Measurements from ENCODE around the gene TCF12. TPM values are rescaled to one million over a fixed set of nuclear protein-coding genes. Genes with fewer than 3 reads are reported as not detected.
"Not testable (repeated sequence)": the region's sequence is repeated elsewhere in the genome, so short reads cannot be mapped to it uniquely, and the experiment has no call there.

The TCF12 gene
- total RNA-seq, 1 experiment from 2014 or later = 189 TPM

DNA sequence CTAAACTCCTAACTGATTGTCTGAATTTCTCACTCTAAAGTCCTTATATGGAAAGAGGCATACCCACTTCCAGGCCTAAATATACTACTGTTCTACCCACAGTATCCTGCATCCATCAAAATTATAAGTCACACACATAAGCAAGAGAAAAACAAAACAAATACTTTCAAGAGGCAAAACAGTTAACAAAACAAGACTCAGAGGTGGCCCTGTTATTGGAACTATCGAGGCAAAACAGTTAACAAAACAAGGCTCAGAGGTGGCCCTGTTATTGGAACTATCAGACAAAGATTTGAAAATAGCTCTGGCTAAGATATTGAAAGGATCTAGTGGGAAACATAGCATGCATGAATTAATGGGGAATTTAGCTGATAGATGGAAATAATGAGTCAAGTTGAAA, 233.7 kb downstream of the TCF12 start:
- Histone ChIP-seq H3K9me2 (replicated peaks; ENCODE audit: insufficient read depth, low read length) (no peaks in the 10 kb centered on the region), H3K4me1 (ENCODE audit: low read length) (peaks cover 10% of the 10 kb centered on the region), H3K4me3 (ENCODE audit: low read length) (no peak overlapping the region), H3K79me2 (ENCODE audit: low read length) (peaks cover 46% of the 10 kb centered on the region), H4K20me1 (ENCODE audit: insufficient read depth, low read depth, low read length) (no peaks in the 10 kb centered on the region), H3K27me3 (ENCODE audit: low read length) (no peaks in the 10 kb centered on the region), H3K27ac (ENCODE audit: low read length) (no peak overlapping the region), H3K4me2 (ENCODE audit: low read depth, low read length, poor library complexity, severe bottlenecking) (no peak overlapping the region), H3K9me3 (ENCODE audit: low read length) (no peaks in the 10 kb centered on the region), H3K36me3 (ENCODE audit: insufficient read depth, low read length) (peaks cover 4% of the 10 kb centered on the region), H2AFZ (ENCODE audit: low read length) (no peak overlapping the region), H3K9ac (ENCODE audit: low read length) (no peak overlapping the region)
- DNase-seq = no peak

DNA sequence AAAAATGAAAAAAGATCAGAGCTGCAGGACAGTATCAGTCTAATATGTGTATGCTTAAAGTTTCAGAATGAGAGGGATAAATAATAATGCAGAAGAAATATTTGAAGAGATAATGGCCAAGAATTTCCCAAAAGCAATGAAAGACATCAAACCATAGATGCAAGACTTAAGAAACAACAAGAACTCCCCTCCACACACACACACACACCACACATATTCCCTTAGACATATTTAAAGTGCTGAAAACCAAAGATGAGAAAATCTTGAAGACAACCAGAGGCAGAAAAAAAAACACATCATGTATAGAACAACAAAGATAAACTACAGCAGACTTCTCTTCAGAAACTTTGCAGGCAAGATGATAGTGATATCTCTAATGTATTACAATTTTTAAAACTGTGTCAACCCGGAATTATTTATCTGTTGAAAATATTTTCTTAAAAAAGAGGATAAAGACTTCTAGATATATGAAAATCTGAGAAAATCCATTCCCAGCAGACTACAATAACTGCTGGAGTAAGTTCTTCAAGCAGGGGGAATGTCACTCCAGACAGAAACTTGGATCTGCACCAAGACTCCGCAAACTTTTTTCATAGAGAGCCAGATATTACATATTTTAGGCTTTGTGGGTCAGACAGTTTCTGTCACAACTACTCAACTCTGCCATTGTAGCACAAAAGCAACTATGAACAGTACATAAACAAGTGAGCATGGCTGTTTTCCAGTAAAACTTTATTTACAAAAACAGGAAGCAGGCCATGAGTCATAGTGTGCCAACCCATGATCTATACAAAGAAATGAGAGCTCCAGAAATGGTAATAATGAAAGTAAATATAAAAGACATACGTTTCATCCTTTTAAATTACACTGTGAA, 234.5 kb downstream of the TCF12 start:
- no peaks in the 10 kb centered on the region for H3K9me3 ChIP-seq (ENCODE audit: low read length)
- no peak for DNase-seq
- no peaks in the 10 kb centered on the region for H4K20me1 ChIP-seq (ENCODE audit: insufficient read depth, low read depth, low read length)
- no peak overlapping the region for H3K4me3 ChIP-seq (ENCODE audit: low read length)
- H3K27ac ChIP-seq (ENCODE audit: low read length) = no peak overlapping the region
- no peak overlapping the region for H3K4me2 ChIP-seq (ENCODE audit: low read depth, low read length, poor library complexity, severe bottlenecking)
- no peaks in the 10 kb centered on the region for H3K27me3 ChIP-seq (ENCODE audit: low read length)
- H3K9ac ChIP-seq (ENCODE audit: low read length) = no peak overlapping the region
- H3K4me1 ChIP-seq (ENCODE audit: low read length) = peaks cover 4% of the 10 kb centered on the region
- no peak overlapping the region for H2AFZ ChIP-seq (ENCODE audit: low read length)
- no peaks in the 10 kb centered on the region for H3K9me2 ChIP-seq (replicated peaks; ENCODE audit: insufficient read depth, low read length)
- H3K36me3 ChIP-seq (ENCODE audit: insufficient read depth, low read length) = peaks cover 4% of the 10 kb centered on the region
- peaks cover 43% of the 10 kb centered on the region for H3K79me2 ChIP-seq (ENCODE audit: low read length)

DNA sequence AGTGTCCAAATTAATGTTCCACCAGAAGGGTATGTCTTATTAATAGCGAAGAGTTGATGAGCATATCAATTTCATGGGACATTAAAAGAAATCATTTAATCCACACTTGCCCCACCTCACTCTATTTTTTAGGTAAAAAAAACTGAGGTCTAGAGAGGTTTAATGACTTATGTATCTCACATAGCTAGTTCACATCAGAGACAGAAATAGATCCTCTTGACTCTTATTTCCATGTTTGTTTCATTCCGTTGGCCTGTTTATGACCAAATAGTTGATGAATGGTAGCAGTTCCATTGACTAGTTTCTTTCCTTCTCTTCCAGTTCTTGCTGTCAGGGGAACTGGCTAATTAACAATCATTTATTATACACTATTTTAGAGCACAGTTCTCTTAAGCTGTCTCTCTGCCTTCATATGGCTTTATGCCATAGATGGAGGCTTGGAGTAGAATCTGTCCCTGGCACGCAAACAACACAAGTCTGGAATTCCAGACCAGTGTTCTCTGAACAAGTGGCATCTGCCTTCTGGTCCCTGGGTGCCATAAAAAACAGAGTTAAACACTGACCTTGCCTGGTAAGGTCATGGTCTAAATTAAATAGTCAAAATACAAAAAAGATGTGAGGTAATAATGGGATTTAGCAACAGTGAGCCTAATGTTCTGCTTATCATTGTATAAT, 237.9 kb downstream of the TCF12 start:
- Histone ChIP-seq H3K9ac (ENCODE audit: low read length) (no peak overlapping the region), H3K9me3 (ENCODE audit: low read length) (no peaks in the 10 kb centered on the region), H3K36me3 (ENCODE audit: insufficient read depth, low read length) (peaks cover 4% of the 10 kb centered on the region), H3K79me2 (ENCODE audit: low read length) (peaks cover 36% of the 10 kb centered on the region), H3K4me2 (ENCODE audit: low read depth, low read length, poor library complexity, severe bottlenecking) (no peak overlapping the region), H3K4me3 (ENCODE audit: low read length) (no peak overlapping the region), H3K27ac (ENCODE audit: low read length) (no peak overlapping the region), H3K9me2 (replicated peaks; ENCODE audit: insufficient read depth, low read length) (no peaks in the 10 kb centered on the region), H3K27me3 (ENCODE audit: low read length) (no peaks in the 10 kb centered on the region), H2AFZ (ENCODE audit: low read length) (no peak overlapping the region), H3K4me1 (ENCODE audit: low read length) (peaks cover 9% of the 10 kb centered on the region), H4K20me1 (ENCODE audit: insufficient read depth, low read depth, low read length) (no peaks in the 10 kb centered on the region)
- no peak for DNase-seq

DNA sequence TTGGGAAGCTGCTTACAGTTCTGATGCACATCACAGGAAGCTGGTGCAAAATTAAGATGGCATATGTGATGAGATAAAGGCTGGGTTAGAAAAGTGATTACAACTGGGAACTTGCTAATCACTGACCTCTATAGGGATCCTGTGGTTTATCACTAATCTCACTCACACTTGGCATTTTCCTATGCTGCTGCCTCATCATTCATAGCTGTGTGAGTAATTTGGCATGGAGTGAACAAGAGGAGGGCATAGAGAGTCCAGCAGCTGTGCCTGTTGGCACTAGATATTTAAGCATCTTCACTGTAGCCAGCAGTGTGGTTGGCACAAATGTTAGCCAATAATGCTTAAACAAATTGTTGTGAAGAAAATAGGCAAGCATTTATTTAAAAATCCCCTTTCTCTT, 240.1 kb downstream of the TCF12 start:
- no peaks in the 10 kb centered on the region for H3K36me3 ChIP-seq (ENCODE audit: insufficient read depth, low read length)
- H3K4me2 ChIP-seq (ENCODE audit: low read depth, low read length, poor library complexity, severe bottlenecking) = no peak overlapping the region
- H3K9ac ChIP-seq (ENCODE audit: low read length) = no peak overlapping the region
- H4K20me1 ChIP-seq (ENCODE audit: insufficient read depth, low read depth, low read length) = no peaks in the 10 kb centered on the region
- no peaks in the 10 kb centered on the region for H3K9me2 ChIP-seq (replicated peaks; ENCODE audit: insufficient read depth, low read length)
- no peaks in the 10 kb centered on the region for H3K9me3 ChIP-seq (ENCODE audit: low read length)
- no peak overlapping the region for H2AFZ ChIP-seq (ENCODE audit: low read length)
- no peak for DNase-seq
- H3K4me1 ChIP-seq (ENCODE audit: low read length) = peaks cover 9% of the 10 kb centered on the region
- no peak overlapping the region for H3K27ac ChIP-seq (ENCODE audit: low read length)
- H3K79me2 ChIP-seq (ENCODE audit: low read length) = peaks cover 46% of the 10 kb centered on the region
- H3K4me3 ChIP-seq (ENCODE audit: low read length) = no peak overlapping the region
- H3K27me3 ChIP-seq (ENCODE audit: low read length) = no peaks in the 10 kb centered on the region

DNA sequence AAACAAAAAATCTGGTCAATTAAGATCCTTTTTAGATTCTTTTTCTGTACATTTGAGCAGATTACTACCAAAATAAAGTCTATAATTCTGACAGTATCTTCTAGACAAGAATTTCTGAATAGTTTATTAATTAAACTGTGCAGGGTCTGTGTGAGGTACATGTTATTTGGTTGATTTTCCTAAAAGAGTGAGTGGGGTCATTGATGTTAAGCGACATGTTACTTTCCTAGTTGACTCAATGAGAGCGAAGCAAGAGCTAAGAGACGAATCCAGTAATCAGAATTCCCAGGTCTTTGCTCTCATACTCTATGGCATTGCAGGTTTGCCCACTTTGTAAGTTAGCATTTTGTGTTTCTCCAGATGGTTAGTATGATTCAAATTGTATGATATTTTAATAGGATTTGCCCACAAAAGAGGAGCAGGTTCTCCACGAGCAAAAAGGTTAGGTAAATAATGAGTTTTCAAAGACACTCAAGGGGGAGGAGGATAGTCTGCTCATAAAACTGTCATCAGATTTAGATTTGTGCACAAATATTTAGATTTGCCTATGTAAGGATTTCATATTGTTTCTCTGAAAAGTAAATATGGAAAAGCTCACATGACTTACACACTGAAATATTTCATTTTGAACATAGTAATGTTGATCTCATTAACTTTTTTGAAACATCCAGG, 240.7 kb downstream of the TCF12 start:
- no peaks in the 10 kb centered on the region for H3K27me3 ChIP-seq (ENCODE audit: low read length)
- H3K27ac ChIP-seq (ENCODE audit: low read length) = no peak overlapping the region
- no peaks in the 10 kb centered on the region for H3K9me3 ChIP-seq (ENCODE audit: low read length)
- H2AFZ ChIP-seq (ENCODE audit: low read length) = no peak overlapping the region
- no peaks in the 10 kb centered on the region for H4K20me1 ChIP-seq (ENCODE audit: insufficient read depth, low read depth, low read length)
- no peak overlapping the region for H3K4me2 ChIP-seq (ENCODE audit: low read depth, low read length, poor library complexity, severe bottlenecking)
- no peak overlapping the region for H3K4me3 ChIP-seq (ENCODE audit: low read length)
- H3K9ac ChIP-seq (ENCODE audit: low read length) = no peak overlapping the region
- peaks cover 9% of the 10 kb centered on the region for H3K4me1 ChIP-seq (ENCODE audit: low read length)
- H3K79me2 ChIP-seq (ENCODE audit: low read length) = peaks cover 49% of the 10 kb centered on the region
- no peak for DNase-seq
- H3K36me3 ChIP-seq (ENCODE audit: insufficient read depth, low read length) = no peaks in the 10 kb centered on the region
- H3K9me2 ChIP-seq (replicated peaks; ENCODE audit: insufficient read depth, low read length) = no peaks in the 10 kb centered on the region

DNA sequence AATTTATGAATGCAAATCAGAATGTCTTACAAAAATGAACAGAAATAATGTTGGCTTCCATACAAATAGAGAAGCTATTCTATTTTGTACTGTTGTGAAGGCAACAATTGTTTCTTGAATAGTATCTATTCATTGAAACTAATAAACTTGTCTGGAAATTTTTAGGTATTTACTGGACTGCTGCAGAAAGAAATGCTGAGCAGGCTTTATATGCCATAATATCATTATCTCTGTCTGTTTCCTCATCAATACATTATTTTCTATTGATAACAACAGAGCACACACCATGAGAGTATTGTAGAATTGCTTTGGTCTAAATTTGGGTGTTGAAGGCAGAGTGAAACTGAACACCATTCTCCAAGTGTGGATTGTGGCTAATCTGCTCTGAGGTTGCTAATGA, 241.3 kb downstream of the TCF12 start:
- Histone ChIP-seq H4K20me1 (ENCODE audit: insufficient read depth, low read depth, low read length) (no peaks in the 10 kb centered on the region), H3K9me2 (replicated peaks; ENCODE audit: insufficient read depth, low read length) (no peaks in the 10 kb centered on the region), H3K27me3 (ENCODE audit: low read length) (no peaks in the 10 kb centered on the region), H3K4me2 (ENCODE audit: low read depth, low read length, poor library complexity, severe bottlenecking) (no peak overlapping the region), H3K9ac (ENCODE audit: low read length) (no peak overlapping the region), H3K79me2 (ENCODE audit: low read length) (peaks cover 49% of the 10 kb centered on the region), H3K4me3 (ENCODE audit: low read length) (no peak overlapping the region), H3K27ac (ENCODE audit: low read length) (no peak overlapping the region), H3K4me1 (ENCODE audit: low read length) (peaks cover 9% of the 10 kb centered on the region), H3K9me3 (ENCODE audit: low read length) (no peaks in the 10 kb centered on the region), H2AFZ (ENCODE audit: low read length) (no peak overlapping the region), H3K36me3 (ENCODE audit: insufficient read depth, low read length) (no peaks in the 10 kb centered on the region)
- DNase-seq = no peak

DNA sequence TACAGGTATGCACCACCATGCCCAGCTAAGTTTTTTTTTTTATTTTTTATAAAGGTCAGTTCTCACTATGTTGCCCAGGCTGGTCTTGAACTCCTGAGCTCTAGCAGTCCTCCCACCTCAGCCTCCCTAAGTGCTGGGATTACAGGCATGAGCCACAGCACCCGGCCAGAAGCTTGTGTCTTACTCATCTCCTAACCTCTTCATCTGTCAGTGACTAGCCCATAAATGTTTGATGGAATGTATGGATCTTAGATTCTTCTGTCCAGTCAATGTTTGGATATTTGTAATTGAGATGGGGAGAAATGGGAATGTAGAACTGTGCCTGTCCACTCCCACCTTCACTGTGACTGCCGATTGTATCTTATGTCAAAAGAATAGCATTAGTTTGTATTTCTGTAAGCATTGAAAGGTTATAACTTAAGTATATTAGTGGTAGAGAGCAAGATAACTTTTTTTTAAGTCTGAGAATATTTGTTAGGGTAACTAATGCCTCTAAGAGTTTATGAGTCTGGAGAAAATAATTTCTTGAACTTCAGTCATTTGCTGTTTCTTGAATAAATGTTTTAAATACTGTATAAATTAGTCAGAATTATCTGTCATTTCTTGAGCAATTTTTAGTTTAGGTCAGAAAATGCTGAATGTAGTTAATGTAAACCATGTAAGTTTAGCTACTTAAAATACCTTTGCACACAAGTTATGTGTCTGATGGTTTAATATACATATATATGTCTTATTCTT, 242.5 kb downstream of the TCF12 start:
- Histone ChIP-seq H3K9me3 (ENCODE audit: low read length) (no peaks in the 10 kb centered on the region), H3K79me2 (ENCODE audit: low read length) (peaks cover 39% of the 10 kb centered on the region), H4K20me1 (ENCODE audit: insufficient read depth, low read depth, low read length) (no peaks in the 10 kb centered on the region), H3K27me3 (ENCODE audit: low read length) (no peaks in the 10 kb centered on the region), H3K27ac (ENCODE audit: low read length) (no peak overlapping the region), H3K36me3 (ENCODE audit: insufficient read depth, low read length) (no peaks in the 10 kb centered on the region), H3K9ac (ENCODE audit: low read length) (no peak overlapping the region), H3K9me2 (replicated peaks; ENCODE audit: insufficient read depth, low read length) (no peaks in the 10 kb centered on the region), H2AFZ (ENCODE audit: low read length) (no peak overlapping the region), H3K4me1 (ENCODE audit: low read length) (peaks cover 9% of the 10 kb centered on the region), H3K4me3 (ENCODE audit: low read length) (no peak overlapping the region), H3K4me2 (ENCODE audit: low read depth, low read length, poor library complexity, severe bottlenecking) (no peak overlapping the region)
- DNase-seq = no peak

DNA sequence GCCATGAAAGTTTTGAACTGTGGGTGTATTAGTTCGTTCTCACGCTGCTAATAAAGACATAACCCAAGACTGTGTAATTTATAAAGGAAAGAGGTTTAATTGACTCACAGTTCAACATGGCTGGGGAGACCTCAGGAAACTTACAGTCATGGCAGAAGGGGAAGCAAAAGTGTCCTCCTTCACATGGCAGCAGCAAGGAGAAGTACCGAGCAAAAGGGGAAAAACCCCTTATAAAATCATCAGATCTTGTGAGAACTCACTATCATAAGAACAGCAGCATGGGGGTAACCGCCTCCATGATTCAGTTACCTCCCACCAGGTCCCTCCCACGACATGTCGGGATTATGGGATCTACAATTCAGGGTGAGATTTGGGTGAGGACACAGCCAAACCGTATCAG, 245.8 kb downstream of the TCF12 start:
- not testable (repeated sequence) for H3K27ac ChIP-seq (ENCODE audit: low read length); H3K4me1 ChIP-seq (ENCODE audit: low read length); H3K9me2 ChIP-seq (replicated peaks; ENCODE audit: insufficient read depth, low read length); H4K20me1 ChIP-seq (ENCODE audit: insufficient read depth, low read depth, low read length); H3K27me3 ChIP-seq (ENCODE audit: low read length); H3K36me3 ChIP-seq (ENCODE audit: insufficient read depth, low read length); DNase-seq; H3K9ac ChIP-seq (ENCODE audit: low read length); H2AFZ ChIP-seq (ENCODE audit: low read length); H3K4me3 ChIP-seq (ENCODE audit: low read length); H3K9me3 ChIP-seq (ENCODE audit: low read length); H3K4me2 ChIP-seq (ENCODE audit: low read depth, low read length, poor library complexity, severe bottlenecking)
- peaks cover 19% of the 10 kb centered on the region; the same call in 1 of the 2 replicates for H3K79me2 ChIP-seq (ENCODE audit: low read length)
